Panc1 (cell line): ENCODE measurements around the gene GP9. TPM values are rescaled to one million over a fixed set of nuclear protein-coding genes. Genes with fewer than 3 reads are reported as not detected.

Source experiments
- ATAC-seq: fragments of 200-7000 bp; cut with Tn5 transposase; 2 replicates; pipeline ENCODE4 v1.9.1; 2020; ENCODE audit warnings: mild to moderate bottlenecking, moderate library complexity
- BruUV-seq: library from RNA; stranded (reverse); fragments of 400-500 nt; replicated peaks from 2 replicates; lab custom pipeline; 2021; lab: Mats Ljungman, UMichigan
- CTCF ChIA-PET: fragments of 300-600 bp; sonication (Branson Sonifier 250); formaldehyde crosslinking; loops from one replicate; lab custom pipeline; 2022; ENCODE audit warnings: antibody characterized with exemption; lab: Charles Lee
- POLR2A ChIA-PET: fragments of 300-600 bp; sonication (Branson Sonifier 250); formaldehyde crosslinking; loops from one replicate; lab custom pipeline; 2022; ENCODE audit warnings: antibody characterized with exemption; lab: Charles Lee
- DNase-seq: peaks from one replicate; pipeline ENCODE4 v3.0.0-alpha.2; 2010; ENCODE audit warnings: low read depth, low spot score
- H3K27ac ChIP-seq: 2 replicates; pipeline ENCODE4 v1.5.1; 2011; ENCODE audit warnings: mild to moderate bottlenecking, low read length, inconsistent platforms
- H3K27me3 ChIP-seq: fragments of 200-500 bp; sonication (Bioruptor generic); 2 replicates; pipeline ENCODE4 v1.6.0; 2014; ENCODE audit warnings: low read length, inconsistent platforms; ENCODE audit not compliant: control insufficient read depth, insufficient read depth
- H3K36me3 ChIP-seq: fragments of 200-500 bp; sonication (Bioruptor generic); 2 replicates; pipeline ENCODE4 v1.5.1; 2014; ENCODE audit warnings: inconsistent platforms, mild to moderate bottlenecking, low read length, moderate library complexity; ENCODE audit not compliant: control insufficient read depth, insufficient read depth
- H3K4me1 ChIP-seq: 2 replicates; pipeline ENCODE4 v1.5.1; 2011; ENCODE audit warnings: inconsistent platforms, mild to moderate bottlenecking, low read length, moderate library complexity; ENCODE audit not compliant: control insufficient read depth, insufficient read depth
- H3K4me3 ChIP-seq, 2 experiments: 2 replicates each; pipeline ENCODE4 v1.5.1; 2011 to 2012; ENCODE audit warnings: low read depth in 2 of 2, low read length in 2 of 2, mild to moderate bottlenecking in 2 of 2, inconsistent platforms in 1 of 2, moderate library complexity in 1 of 2
- H3K9me3 ChIP-seq: fragments of 200-500 bp; sonication (Bioruptor generic); 2 replicates; pipeline ENCODE4 v1.5.1; 2014; ENCODE audit warnings: low read depth, mild to moderate bottlenecking, inconsistent platforms, low read length, moderate library complexity; ENCODE audit not compliant: control insufficient read depth, insufficient read depth
- CTCF ChIP-seq: fragments of 450-650 bp; IDR thresholded peaks from 2 replicates; pipeline ENCODE4 v1.5.1; 2017; ENCODE audit warnings: mild to moderate bottlenecking
- POLR2AphosphoS5 ChIP-seq: IDR thresholded peaks from 2 replicates; pipeline ENCODE4 v1.6.1; 2012; ENCODE audit warnings: mild to moderate bottlenecking, low read depth, low read length, moderate library complexity
- REST ChIP-seq, 2 experiments: IDR thresholded peaks; 2 replicates each; pipeline ENCODE4 v1.6.1; 2011 to 2012; ENCODE audit warnings: low read depth in 2 of 2, control low read depth in 1 of 2, low read length in 1 of 2, mild to moderate bottlenecking in 1 of 2, moderate library complexity in 1 of 2; ENCODE audit not compliant: insufficient read depth in 1 of 2
- SIN3A ChIP-seq: IDR thresholded peaks from 2 replicates; pipeline ENCODE4 v1.6.1; 2012; ENCODE audit warnings: low read depth, mild to moderate bottlenecking, low read length, moderate library complexity, borderline replicate concordance; ENCODE audit not compliant: insufficient read depth
- TCF7L2 ChIP-seq: IDR thresholded peaks from 2 replicates; pipeline ENCODE4 v1.6.1; 2011; ENCODE audit warnings: mild to moderate bottlenecking, low read depth, low read length, inconsistent platforms
- in situ Hi-C: cut with HindIII; loops from 2 replicates; pipeline ENCODE4 v1.10.0; 2016; ENCODE audit warnings: low sequenced_read_pairs, low pct_unique_long_range_greater_than_20kb
- intact Hi-C: fragments of 100-400 bp; cut with micrococcal nuclease; formaldehyde crosslinking; loops from one replicate; pipeline ENCODE4 v1.10.0; 2022; ENCODE audit not compliant: unreplicated experiment
- total RNA-seq: library from RNA; stranded (reverse); gene quantifications from one replicate; pipeline ENCODE4 v1.2.1, GENCODE V29; 2021; ENCODE audit not compliant: unreplicated experiment

The GP9 gene
- total RNA-seq, 1 experiment from 2014 or later: not detected

- Histone ChIP-seq H3K4me1 (peaks cover 14% of the 10 kb centered on the region), H3K36me3 (no peaks in the 10 kb centered on the region), H3K9me3 (no peaks in the 10 kb centered on the region), H3K4me3 (peak overlapping the region; percentile 53 to 64), H3K27me3 (no peaks in the 10 kb centered on the region), H3K27ac (peak overlapping the region; percentile 80)
- no TSS peak for BruUV-seq
- CTCF ChIA-PET: interaction anchor here (0.5 to 2.9 kb wide), 4 partner anchors 23 to 90 kb away, joined by 3 to 12 read pairs (median 7); no protein-coding TSS in a partner anchor
- TF ChIP-seq CTCF (peak; percentile 96), POLR2AphosphoS5 (peak; percentile 56; the same call in 1 of the 2 replicates), REST (IDR thresholded peaks at IDR 0.05; ENCODE audit: insufficient read depth in 1 of 2, low read depth in 2 of 2, low read length in 1 of 2) (no peak), TCF7L2 (peak; percentile 41; the same call in 1 of the 2 replicates)
- ATAC-seq (peak; percentile 98), DNase-seq (peak; percentile 52)
- in situ Hi-C loops (no loop called here), intact Hi-C loops (loop anchor here (10.0 kb wide), 1 partner anchor 218 kb away; the partner anchor contains the start of gene COPG1)
- POLR2A ChIA-PET: interaction anchor here (0.6 kb wide), 2 partner anchors 42 to 132 kb away, joined by 4 to 11 read pairs; no protein-coding TSS in a partner anchor
Measured at GRCh38 chr3:129026728-129027543, 33.6 kb upstream of the GP9 start.

- Histone ChIP-seq H3K9me3 (no peaks in the 10 kb centered on the region), H3K27ac (peak overlapping the region; percentile 72), H3K27me3 (no peaks in the 10 kb centered on the region), H3K4me1 (peaks cover 14% of the 10 kb centered on the region), H3K36me3 (no peaks in the 10 kb centered on the region), H3K4me3 (peak overlapping the region; percentile 53 to 64)
- intact Hi-C loops (loop anchor here (10.0 kb wide), 1 partner anchor 217 kb away; the partner anchor contains the start of gene COPG1), in situ Hi-C loops (no loop called here)
- ChIA-PET POLR2A (interaction anchor here (0.6 kb wide), 2 partner anchors 42 to 133 kb away, joined by 4 to 11 read pairs; no protein-coding TSS in a partner anchor), CTCF (interaction anchor here (0.6 to 2.9 kb wide), 3 partner anchors 21 to 55 kb away, joined by 3 to 11 read pairs (median 10); no protein-coding TSS in a partner anchor)
- DNase-seq (no peak), ATAC-seq (no peak)
- no TSS peak for BruUV-seq
- TF ChIP-seq REST (IDR thresholded peaks at IDR 0.05; ENCODE audit: insufficient read depth in 1 of 2, low read depth in 2 of 2, low read length in 1 of 2) (no peak), SIN3A (no peak), POLR2AphosphoS5 (no peak), TCF7L2 (no peak), CTCF (no peak)
Measured at GRCh38 chr3:129027544-129027880, 33.1 kb upstream of the GP9 start.
